BJ (cell line): ENCODE results near the gene A2ML1. TPM values are rescaled to one million over a fixed set of nuclear protein-coding genes. Genes with fewer than 3 reads are reported as not detected.

Experiments
- CTCF ChIA-PET: fragments of 350-600 bp; formaldehyde crosslinking; extraction: SDS; loops from one replicate; lab custom pipeline; 2021; ENCODE audit warnings: antibody characterized with exemption, inconsistent platforms; lab: Yijun Ruan, JAX
- POLR2A ChIA-PET: fragments of 300-600 bp; sonication (Branson Sonifier 250); formaldehyde crosslinking; extraction: SDS; loops from one replicate; lab custom pipeline; 2021; ENCODE audit warnings: antibody characterized with exemption; lab: Charles Lee
- DNase-seq: peaks from one replicate; pipeline ENCODE4 v3.0.0-alpha.2; 2011; ENCODE audit warnings: low read depth
- H3K27me3 ChIP-seq: 2 replicates; pipeline ENCODE4 v1.6.0; 2011; ENCODE audit warnings: low read length; ENCODE audit not compliant: control insufficient read depth, insufficient read depth
- H3K36me3 ChIP-seq: 2 replicates; pipeline ENCODE4 v1.5.1; 2011; ENCODE audit warnings: low read length; ENCODE audit not compliant: control insufficient read depth, insufficient read depth
- H3K4me3 ChIP-seq: 2 replicates; pipeline ENCODE4 v1.5.1; 2011; ENCODE audit warnings: low read depth, mild to moderate bottlenecking, control low read depth, low read length
- polyA plus RNA-seq: library from polyadenylated mRNA; depleted of rRNA; stranded (reverse); fragments of >200 nt; gene quantifications from 2 replicates; pipeline ENCODE4 v1.2.3, GENCODE V29; 2011
- TF ChIP-seq, protein P1 (sequence below): IDR thresholded peaks from 2 replicates; pipeline ENCODE4 v1.5.1; 2011; ENCODE audit warnings: low read depth, mild to moderate bottlenecking, control low read depth, inconsistent platforms, low read length, moderate library complexity; ENCODE audit not compliant: insufficient read depth

The A2ML1 gene
- polyA plus RNA-seq, 1 experiment: not detected

DNA sequence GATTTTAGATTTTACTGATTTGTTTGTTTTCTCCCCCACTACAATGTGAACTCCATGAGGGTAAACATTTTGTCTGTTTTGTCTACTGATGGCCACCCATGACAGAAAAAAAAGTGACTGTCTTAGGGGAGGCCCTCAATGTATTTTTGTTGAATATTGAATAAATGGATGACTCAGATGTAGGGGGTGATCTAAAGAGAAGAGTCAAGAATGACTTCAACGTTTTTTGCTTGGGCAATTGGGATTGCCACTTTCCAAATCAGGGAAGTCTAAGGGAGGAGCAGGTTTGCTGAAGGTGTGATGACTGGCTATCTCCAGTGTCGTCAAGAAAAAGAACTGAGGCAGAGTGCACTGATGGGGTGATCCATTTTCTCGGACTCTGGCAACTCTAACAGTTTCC, 81.2 kb downstream of the A2ML1 start:
- H3K27me3 ChIP-seq: no peaks in the 10 kb centered on the region; the same call in 1 of the 2 replicates
- ChIA-PET POLR2A (no interaction called here), CTCF (interaction anchor here (1.5 kb wide), 1 partner anchor 14 kb away, joined by 3 read pairs; no protein-coding TSS in a partner anchor)
- TF ChIP-seq, protein P1, sequence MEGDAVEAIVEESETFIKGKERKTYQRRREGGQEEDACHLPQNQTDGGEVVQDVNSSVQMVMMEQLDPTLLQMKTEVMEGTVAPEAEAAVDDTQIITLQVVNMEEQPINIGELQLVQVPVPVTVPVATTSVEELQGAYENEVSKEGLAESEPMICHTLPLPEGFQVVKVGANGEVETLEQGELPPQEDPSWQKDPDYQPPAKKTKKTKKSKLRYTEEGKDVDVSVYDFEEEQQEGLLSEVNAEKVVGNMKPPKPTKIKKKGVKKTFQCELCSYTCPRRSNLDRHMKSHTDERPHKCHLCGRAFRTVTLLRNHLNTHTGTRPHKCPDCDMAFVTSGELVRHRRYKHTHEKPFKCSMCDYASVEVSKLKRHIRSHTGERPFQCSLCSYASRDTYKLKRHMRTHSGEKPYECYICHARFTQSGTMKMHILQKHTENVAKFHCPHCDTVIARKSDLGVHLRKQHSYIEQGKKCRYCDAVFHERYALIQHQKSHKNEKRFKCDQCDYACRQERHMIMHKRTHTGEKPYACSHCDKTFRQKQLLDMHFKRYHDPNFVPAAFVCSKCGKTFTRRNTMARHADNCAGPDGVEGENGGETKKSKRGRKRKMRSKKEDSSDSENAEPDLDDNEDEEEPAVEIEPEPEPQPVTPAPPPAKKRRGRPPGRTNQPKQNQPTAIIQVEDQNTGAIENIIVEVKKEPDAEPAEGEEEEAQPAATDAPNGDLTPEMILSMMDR: no peak
- no peaks in the 10 kb centered on the region for H3K36me3 ChIP-seq
- no peak for DNase-seq
- no peak overlapping the region for H3K4me3 ChIP-seq

DNA sequence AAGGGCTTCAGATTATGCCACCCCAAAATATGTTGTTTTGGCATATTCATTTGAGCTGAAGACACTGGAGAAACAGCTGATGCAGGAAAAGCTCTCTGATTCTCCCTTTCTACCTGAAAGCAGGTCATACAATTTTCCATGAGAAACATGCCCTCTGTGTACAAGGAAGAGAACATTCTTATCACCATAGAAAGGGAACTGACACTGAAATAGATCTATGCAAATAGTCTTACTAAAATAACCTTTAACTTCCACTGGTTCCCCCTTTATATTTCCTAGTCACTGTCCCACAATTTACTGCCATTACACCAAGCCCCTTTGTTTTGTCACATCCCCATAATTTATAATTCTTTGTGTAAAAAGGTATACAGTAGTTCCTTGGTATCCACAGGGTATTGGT, 82.2 kb downstream of the A2ML1 start:
- TF ChIP-seq, protein P1: no peak
- Histone ChIP-seq H3K4me3 (no peak overlapping the region), H3K27me3 (no peaks in the 10 kb centered on the region), H3K36me3 (no peaks in the 10 kb centered on the region)
- POLR2A ChIA-PET: no interaction called here
- no peak for DNase-seq
- CTCF ChIA-PET: interaction anchor here (1.5 kb wide), 1 partner anchor 15 kb away, joined by 3 read pairs; no protein-coding TSS in a partner anchor

DNA sequence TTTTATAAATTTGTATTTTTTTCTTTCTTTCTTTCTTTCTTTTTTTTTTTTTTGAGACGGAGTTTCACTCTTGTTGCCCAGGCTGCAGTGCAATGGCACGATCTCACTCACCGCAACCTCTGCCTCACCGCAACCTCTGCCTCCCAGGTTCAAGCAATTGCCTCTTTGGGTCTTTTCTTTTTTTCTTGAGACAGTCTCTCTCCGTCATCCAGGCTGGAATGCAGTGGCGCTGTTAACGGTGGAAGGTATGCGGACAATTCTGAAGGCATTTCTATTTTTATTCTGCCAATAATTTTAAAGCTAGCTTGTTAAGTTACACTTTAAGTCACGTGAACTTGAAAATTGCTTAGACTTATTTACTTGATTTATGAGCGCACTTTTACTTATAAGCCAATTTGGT, 83.1 kb downstream of the A2ML1 start:
- ChIA-PET POLR2A (no interaction called here), CTCF (interaction anchor here (1.2 kb wide), 1 partner anchor 15 kb away, joined by 4 read pairs; no protein-coding TSS in a partner anchor)
- Histone ChIP-seq H3K27me3 (no peaks in the 10 kb centered on the region), H3K4me3 (no peak overlapping the region), H3K36me3 (no peaks in the 10 kb centered on the region)
- no peak for DNase-seq
- TF ChIP-seq, protein P1: no peak

DNA sequence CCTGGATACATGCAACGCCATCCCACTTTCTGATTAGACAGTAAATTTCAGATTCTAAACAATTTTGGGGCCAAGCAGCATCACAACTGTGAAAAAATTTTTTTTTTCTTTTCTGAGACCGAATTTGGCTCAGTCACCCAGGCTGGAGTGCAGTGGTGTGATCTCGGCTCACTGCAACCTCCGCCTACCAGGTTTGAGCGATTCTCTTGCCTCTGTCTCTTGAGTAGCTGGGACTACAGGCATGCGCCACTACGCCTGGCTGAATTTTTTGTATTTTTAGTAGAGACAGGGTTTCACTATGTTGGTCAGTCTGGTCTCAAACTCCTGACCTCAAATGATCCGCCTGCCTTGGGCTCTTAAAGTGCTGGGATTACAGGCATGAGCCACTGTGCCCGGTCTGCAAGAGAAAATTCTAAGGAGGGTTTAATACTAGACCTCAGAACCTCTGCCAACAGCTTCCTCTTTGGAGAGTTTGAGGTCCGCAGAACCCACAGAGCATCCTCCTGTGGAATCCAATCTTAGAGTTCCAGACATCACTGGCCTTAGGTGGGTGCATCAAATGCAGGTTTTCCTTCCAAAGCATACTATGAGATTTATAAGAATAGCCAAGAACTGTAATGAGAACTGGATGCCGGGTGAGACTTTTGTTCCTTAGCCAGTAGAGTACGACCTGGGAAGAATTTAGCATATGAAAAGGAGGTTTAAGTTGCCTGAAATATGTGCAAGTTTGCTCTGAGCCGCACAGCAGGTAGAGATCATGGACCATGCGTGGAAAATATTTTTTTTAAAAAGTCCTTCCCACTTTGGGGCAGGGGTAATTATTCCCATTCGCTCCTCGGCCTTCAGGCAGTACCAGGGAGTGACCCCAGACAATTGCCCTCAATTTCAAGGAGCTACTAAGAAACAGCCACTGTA, 84.1 kb downstream of the A2ML1 start:
- TF ChIP-seq, protein P1: no peak
- POLR2A ChIA-PET: no interaction called here
- Histone ChIP-seq H3K36me3 (no peaks in the 10 kb centered on the region), H3K27me3 (no peaks in the 10 kb centered on the region), H3K4me3 (no peak overlapping the region)
- DNase-seq: no peak
- CTCF ChIA-PET: interaction anchor here (1.2 to 3.0 kb wide), 2 partner anchors 16 kb away, joined by 4 to 12 read pairs; no protein-coding TSS in a partner anchor

DNA sequence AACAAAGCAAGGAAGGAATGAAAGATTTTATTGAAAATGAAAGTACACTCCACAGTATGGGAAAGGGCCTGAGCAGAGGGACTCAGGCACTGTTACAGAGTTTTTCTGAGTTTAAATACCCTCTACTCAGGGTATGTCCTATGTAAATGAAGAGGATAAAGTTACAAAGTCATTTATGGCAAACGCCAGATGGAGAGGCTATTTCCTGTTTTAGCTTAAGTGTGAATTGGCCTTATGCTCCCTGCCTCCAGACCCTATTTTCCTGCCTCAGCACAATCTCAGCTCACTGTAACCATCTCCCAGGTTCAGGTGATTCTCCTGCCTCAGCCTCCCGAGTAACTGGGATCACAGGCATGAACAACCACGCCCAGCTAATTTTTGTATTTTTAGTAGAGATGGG, 85.1 kb downstream of the A2ML1 start:
- TF ChIP-seq, protein P1: no peak
- ChIA-PET CTCF (interaction anchor here (3.0 kb wide), 1 partner anchor 17 kb away, joined by 12 read pairs; no protein-coding TSS in a partner anchor), POLR2A (no interaction called here)
- Histone ChIP-seq H3K27me3 (no peaks in the 10 kb centered on the region), H3K36me3 (no peaks in the 10 kb centered on the region), H3K4me3 (no peak overlapping the region)
- no peak for DNase-seq
